K562 (cell line): ENCODE data around the gene FOSL1. TPM values are rescaled to one million over a fixed set of nuclear protein-coding genes. Genes with fewer than 3 reads are reported as not detected.

Source experiments
- CGGBP1 ChIP-seq: fragments of 250-450 bp; sonication (Bioruptor Pico); IDR thresholded peaks from 2 replicates; pipeline ENCODE4 v1.9.0; 2021; ENCODE audit warnings: mild to moderate bottlenecking
- DIDO1 ChIP-seq: fragments of 450-650 bp; IDR thresholded peaks from 2 replicates; pipeline ENCODE4 v1.6.1; 2016; ENCODE audit warnings: low read depth, missing biosample characterization, missing genetic modification characterization
- DNMT1 ChIP-seq: fragments of 450-650 bp; IDR thresholded peaks from 2 replicates; pipeline ENCODE4 v1.6.1; 2016; ENCODE audit warnings: antibody characterized with exemption, mild to moderate bottlenecking
- FIP1L1 ChIP-seq: fragments of 200-400 bp; formaldehyde crosslinking; IDR thresholded peaks from 2 replicates; pipeline ENCODE4 v1.6.1; 2018; ENCODE audit warnings: mild to moderate bottlenecking, low read depth, low read length; ENCODE audit not compliant: poor library complexity, severe bottlenecking
- GABPA ChIP-seq: fragments of 200-800 bp; sonication (Bioruptor generic); conservative IDR thresholded peaks from 2 replicates; pipeline ENCODE4 v1.6.1; 2016; ENCODE audit warnings: low read depth, missing genetic modification characterization, missing compliant biosample characterization
- KLF16 ChIP-seq: IDR thresholded peaks from 2 replicates; pipeline ENCODE4 v1.6.1; 2016; ENCODE audit warnings: antibody characterized with exemption
- LARP7 ChIP-seq: fragments of 450-650 bp; IDR thresholded peaks from 2 replicates; pipeline ENCODE4 v1.6.1; 2016
- NFYB ChIP-seq: IDR thresholded peaks from 2 replicates; pipeline ENCODE4 v1.6.1; 2011; ENCODE audit warnings: mild to moderate bottlenecking, moderate library complexity; ENCODE audit not compliant: insufficient read length; ENCODE audit errors: extremely low read depth
- PHB2 ChIP-seq: fragments of 450-650 bp; IDR thresholded peaks from 2 replicates; pipeline ENCODE4 v1.6.1; 2017; ENCODE audit warnings: low read depth
- POLR3A ChIP-seq: IDR thresholded peaks from 2 replicates; pipeline ENCODE4 v1.6.1; 2011; ENCODE audit warnings: borderline replicate concordance, mild to moderate bottlenecking, moderate library complexity; ENCODE audit not compliant: insufficient read length, insufficient read depth; ENCODE audit errors: extremely low read depth
- STAT5A ChIP-seq: IDR thresholded peaks from 2 replicates; pipeline ENCODE4 v1.6.1; 2012; ENCODE audit warnings: low read length, inconsistent platforms, borderline replicate concordance
- TRIM24 ChIP-seq, 2 experiments: fragments of 450-650 bp; IDR thresholded peaks; 2 replicates each; pipeline ENCODE4 v1.6.1; 2016
- TRIM28 ChIP-seq: fragments of 450-650 bp; IDR thresholded peaks from 2 replicates; pipeline ENCODE4 v1.6.1; 2017
- ZBTB8A ChIP-seq: fragments of 450-650 bp; IDR thresholded peaks from 2 replicates; pipeline ENCODE4 v1.6.1; 2018; ENCODE audit warnings: mild to moderate bottlenecking, moderate library complexity; ENCODE audit not compliant: partially characterized antibody
- ZFP1 ChIP-seq: fragments of 450-650 bp; formaldehyde crosslinking; IDR thresholded peaks from 2 replicates; pipeline ENCODE4 v1.4.0; 2020; ENCODE audit warnings: mild to moderate bottlenecking, mixed read lengths
- ZNF217 ChIP-seq: sonication (generic); formaldehyde crosslinking; IDR thresholded peaks from 2 replicates; pipeline ENCODE4 v1.8.0; 2022; ENCODE audit warnings: mild to moderate bottlenecking, missing genetic modification reagents
- polyA plus RNA-seq, 8 experiments: library from polyadenylated mRNA; depleted of rRNA in 4 of 8; stranded (reverse) in 5 of 8; unstranded in 3 of 8; fragments of >200 nt; fragmentation: Nextera tagmentation in 2 of 8; fragmentation: Illumina TruSeq in 1 of 8; extraction: Ambion mirVana in 2 of 8; extraction: Trizol in 1 of 8; gene quantifications; 2 replicates each; pipeline versions ENCODE4 v1.2.1 to v1.2.3, GENCODE V29; 2011 to 2014; ENCODE audit warnings: inconsistent platforms in 1 of 8, missing spikeins in 1 of 8
- total RNA-seq, 7 experiments: library from RNA; depleted of rRNA in 6 of 7; stranded (reverse); fragments of >200 nt in 6 of 7; fragmentation: Illumina TruSeq in 2 of 7; extraction: Trizol in 2 of 7; gene quantifications; 2 replicates each; pipeline versions ENCODE4 v1.2.1 to v1.2.3, GENCODE V29; 2011 to 2021; ENCODE audit warnings: low replicate concordance in 1 of 7
- TF ChIP-seq, protein P1 (sequence below): IDR thresholded peaks from 3 replicates; pipeline ENCODE4 v1.6.1; 2011; ENCODE audit warnings: borderline replicate concordance, mild to moderate bottlenecking, moderate library complexity; ENCODE audit not compliant: insufficient read length; ENCODE audit errors: extremely low read depth
- TF ChIP-seq, protein P2 (sequence below): fragments of 450-650 bp; IDR thresholded peaks from 2 replicates; pipeline ENCODE4 v1.6.1; 2017; ENCODE audit warnings: mild to moderate bottlenecking, moderate library complexity
- TF ChIP-seq, protein P3 (sequence below), 3 experiments: IDR thresholded peaks in 2 of 3; conservative IDR thresholded peaks in 1 of 3; 2 replicates each; pipeline ENCODE4 v1.5.1; 2011 to 2012; ENCODE audit warnings: low read length in 3 of 3, mild to moderate bottlenecking in 3 of 3, control low read depth in 2 of 3, improper control_type of control experiment in 1 of 3, inconsistent platforms in 1 of 3, low read depth in 1 of 3, mixed read lengths in 1 of 3, moderate library complexity in 1 of 3; ENCODE audit not compliant: insufficient read depth in 2 of 3
- TF ChIP-seq, protein P4 (sequence below): fragments of 450-650 bp; formaldehyde crosslinking; IDR thresholded peaks from 2 replicates; pipeline ENCODE4 v1.4.0; 2020; ENCODE audit warnings: mild to moderate bottlenecking, moderate library complexity

The FOSL1 gene
- total and polyA plus RNA-seq, 9 of the 15 experiments (the other 6 are each of a cell fraction or from before 2014, with no cell fraction given): 3.5 to 39.6 (median 10.0) TPM

- TF ChIP-seq, protein P1, sequence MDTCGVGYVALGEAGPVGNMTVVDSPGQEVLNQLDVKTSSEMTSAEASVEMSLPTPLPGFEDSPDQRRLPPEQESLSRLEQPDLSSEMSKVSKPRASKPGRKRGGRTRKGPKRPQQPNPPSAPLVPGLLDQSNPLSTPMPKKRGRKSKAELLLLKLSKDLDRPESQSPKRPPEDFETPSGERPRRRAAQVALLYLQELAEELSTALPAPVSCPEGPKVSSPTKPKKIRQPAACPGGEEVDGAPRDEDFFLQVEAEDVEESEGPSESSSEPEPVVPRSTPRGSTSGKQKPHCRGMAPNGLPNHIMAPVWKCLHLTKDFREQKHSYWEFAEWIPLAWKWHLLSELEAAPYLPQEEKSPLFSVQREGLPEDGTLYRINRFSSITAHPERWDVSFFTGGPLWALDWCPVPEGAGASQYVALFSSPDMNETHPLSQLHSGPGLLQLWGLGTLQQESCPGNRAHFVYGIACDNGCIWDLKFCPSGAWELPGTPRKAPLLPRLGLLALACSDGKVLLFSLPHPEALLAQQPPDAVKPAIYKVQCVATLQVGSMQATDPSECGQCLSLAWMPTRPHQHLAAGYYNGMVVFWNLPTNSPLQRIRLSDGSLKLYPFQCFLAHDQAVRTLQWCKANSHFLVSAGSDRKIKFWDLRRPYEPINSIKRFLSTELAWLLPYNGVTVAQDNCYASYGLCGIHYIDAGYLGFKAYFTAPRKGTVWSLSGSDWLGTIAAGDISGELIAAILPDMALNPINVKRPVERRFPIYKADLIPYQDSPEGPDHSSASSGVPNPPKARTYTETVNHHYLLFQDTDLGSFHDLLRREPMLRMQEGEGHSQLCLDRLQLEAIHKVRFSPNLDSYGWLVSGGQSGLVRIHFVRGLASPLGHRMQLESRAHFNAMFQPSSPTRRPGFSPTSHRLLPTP: peak; percentile 78
- TF ChIP-seq KLF16 (peak; percentile 38; the same call in 1 of the 2 replicates), ZBTB8A (no peak), ZFP1 (CRISPR knock-in tag) (no peak), CGGBP1 (CRISPR knock-in tag) (no peak), NFYB (peak; percentile 61), ZNF217 (no peak), STAT5A (peak; percentile 21; the same call in 1 of the 2 replicates), DNMT1 (no peak), LARP7 (no peak), TRIM24 (IDR thresholded peaks at IDR 0.05) (peak in 1 of 2 experiments; percentile 34; a peak in 1 of 4 replicates), TRIM28 (no peak; the same call in 1 of the 2 replicates), DIDO1 (no peak; the same call in 1 of the 2 replicates), PHB2 (no peak), GABPA (tag) (no peak), FIP1L1 (no peak), POLR3A (no peak)
- TF ChIP-seq, protein P2, sequence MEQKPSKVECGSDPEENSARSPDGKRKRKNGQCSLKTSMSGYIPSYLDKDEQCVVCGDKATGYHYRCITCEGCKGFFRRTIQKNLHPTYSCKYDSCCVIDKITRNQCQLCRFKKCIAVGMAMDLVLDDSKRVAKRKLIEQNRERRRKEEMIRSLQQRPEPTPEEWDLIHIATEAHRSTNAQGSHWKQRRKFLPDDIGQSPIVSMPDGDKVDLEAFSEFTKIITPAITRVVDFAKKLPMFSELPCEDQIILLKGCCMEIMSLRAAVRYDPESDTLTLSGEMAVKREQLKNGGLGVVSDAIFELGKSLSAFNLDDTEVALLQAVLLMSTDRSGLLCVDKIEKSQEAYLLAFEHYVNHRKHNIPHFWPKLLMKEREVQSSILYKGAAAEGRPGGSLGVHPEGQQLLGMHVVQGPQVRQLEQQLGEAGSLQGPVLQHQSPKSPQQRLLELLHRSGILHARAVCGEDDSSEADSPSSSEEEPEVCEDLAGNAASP: no peak
- TF ChIP-seq, protein P3, sequence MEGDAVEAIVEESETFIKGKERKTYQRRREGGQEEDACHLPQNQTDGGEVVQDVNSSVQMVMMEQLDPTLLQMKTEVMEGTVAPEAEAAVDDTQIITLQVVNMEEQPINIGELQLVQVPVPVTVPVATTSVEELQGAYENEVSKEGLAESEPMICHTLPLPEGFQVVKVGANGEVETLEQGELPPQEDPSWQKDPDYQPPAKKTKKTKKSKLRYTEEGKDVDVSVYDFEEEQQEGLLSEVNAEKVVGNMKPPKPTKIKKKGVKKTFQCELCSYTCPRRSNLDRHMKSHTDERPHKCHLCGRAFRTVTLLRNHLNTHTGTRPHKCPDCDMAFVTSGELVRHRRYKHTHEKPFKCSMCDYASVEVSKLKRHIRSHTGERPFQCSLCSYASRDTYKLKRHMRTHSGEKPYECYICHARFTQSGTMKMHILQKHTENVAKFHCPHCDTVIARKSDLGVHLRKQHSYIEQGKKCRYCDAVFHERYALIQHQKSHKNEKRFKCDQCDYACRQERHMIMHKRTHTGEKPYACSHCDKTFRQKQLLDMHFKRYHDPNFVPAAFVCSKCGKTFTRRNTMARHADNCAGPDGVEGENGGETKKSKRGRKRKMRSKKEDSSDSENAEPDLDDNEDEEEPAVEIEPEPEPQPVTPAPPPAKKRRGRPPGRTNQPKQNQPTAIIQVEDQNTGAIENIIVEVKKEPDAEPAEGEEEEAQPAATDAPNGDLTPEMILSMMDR (IDR thresholded peaks at IDR 0.05 in 2 of 3, conservative IDR thresholded peaks at IDR 0.05 in 1 of 3; ENCODE audit: insufficient read depth in 2 of 3, low read depth in 1 of 3, low read length in 3 of 3): peak; percentile 84 to 94 (median 88)
- TF ChIP-seq, protein P4, sequence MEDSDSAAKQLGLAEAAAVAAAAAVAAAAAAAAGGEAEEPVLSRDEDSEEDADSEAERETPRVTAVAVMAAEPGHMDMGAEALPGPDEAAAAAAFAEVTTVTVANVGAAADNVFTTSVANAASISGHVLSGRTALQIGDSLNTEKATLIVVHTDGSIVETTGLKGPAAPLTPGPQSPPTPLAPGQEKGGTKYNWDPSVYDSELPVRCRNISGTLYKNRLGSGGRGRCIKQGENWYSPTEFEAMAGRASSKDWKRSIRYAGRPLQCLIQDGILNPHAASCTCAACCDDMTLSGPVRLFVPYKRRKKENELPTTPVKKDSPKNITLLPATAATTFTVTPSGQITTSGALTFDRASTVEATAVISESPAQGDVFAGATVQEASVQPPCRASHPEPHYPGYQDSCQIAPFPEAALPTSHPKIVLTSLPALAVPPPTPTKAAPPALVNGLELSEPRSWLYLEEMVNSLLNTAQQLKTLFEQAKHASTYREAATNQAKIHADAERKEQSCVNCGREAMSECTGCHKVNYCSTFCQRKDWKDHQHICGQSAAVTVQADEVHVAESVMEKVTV (CRISPR knock-in tag): no peak
These were observed 39.7 kb downstream of the FOSL1 start, which contains the start of gene MUS81 (continued) for GRCh38 chr11:65860278-65861164.
